ENCODE results near the gene ZMYM5.

Gene ZMYM5

GRCh38 chr13:19852766-19853165 lies 10.7 kb downstream of the ZMYM5 start:
- TF ChIP-seq, protein P1, sequence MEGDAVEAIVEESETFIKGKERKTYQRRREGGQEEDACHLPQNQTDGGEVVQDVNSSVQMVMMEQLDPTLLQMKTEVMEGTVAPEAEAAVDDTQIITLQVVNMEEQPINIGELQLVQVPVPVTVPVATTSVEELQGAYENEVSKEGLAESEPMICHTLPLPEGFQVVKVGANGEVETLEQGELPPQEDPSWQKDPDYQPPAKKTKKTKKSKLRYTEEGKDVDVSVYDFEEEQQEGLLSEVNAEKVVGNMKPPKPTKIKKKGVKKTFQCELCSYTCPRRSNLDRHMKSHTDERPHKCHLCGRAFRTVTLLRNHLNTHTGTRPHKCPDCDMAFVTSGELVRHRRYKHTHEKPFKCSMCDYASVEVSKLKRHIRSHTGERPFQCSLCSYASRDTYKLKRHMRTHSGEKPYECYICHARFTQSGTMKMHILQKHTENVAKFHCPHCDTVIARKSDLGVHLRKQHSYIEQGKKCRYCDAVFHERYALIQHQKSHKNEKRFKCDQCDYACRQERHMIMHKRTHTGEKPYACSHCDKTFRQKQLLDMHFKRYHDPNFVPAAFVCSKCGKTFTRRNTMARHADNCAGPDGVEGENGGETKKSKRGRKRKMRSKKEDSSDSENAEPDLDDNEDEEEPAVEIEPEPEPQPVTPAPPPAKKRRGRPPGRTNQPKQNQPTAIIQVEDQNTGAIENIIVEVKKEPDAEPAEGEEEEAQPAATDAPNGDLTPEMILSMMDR (IDR thresholded peaks at IDR 0.05; ENCODE audit: control insufficient read depth, extremely low read depth, insufficient read depth): no peak

GRCh38 chr13:19845758-19846157 lies 17.7 kb downstream of the ZMYM5 start:
- no peak for DNase-seq (ENCODE audit: low read depth)
- TF ChIP-seq, protein P1 (IDR thresholded peaks at IDR 0.05; ENCODE audit: control insufficient read depth, extremely low read depth, insufficient read depth): no peak
- H3K4me3 ChIP-seq (ENCODE audit: low read depth, low read length): no peak overlapping the region

More at GRCh38 chr13:19852766-19853165, 10.7 kb downstream of the ZMYM5 start:
- DNase-seq (ENCODE audit: low read depth): no peak
- no peak overlapping the region for H3K4me3 ChIP-seq (ENCODE audit: low read depth, low read length)

- no peak for DNase-seq (ENCODE audit: low read depth)
- no peak overlapping the region for H3K4me3 ChIP-seq (ENCODE audit: low read depth, low read length)
- TF ChIP-seq, protein P1 (IDR thresholded peaks at IDR 0.05; ENCODE audit: control insufficient read depth, extremely low read depth, insufficient read depth): no peak
Observed at GRCh38 chr13:19838865-19839275, 24.6 kb downstream of the ZMYM5 start.

DNA sequence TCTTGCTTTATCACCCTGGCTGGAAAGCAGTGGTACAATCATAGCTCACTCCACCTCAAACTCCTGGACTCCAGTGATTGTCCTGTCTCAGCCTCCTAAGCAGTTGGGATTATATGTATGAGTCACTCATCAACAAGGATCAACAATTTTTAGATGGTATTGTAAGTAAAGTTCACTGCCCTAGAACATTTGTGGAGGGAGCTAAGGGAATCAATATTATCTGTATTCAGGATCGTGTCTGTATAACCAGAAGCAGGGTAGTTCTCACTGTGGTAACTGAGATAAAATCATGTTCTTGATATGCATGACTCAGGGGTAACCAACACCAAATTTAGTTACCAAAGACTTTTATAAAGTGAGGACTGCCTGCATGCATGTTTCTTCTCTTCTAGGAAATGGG lies 27.0 kb downstream of the ZMYM5 start:
- TF ChIP-seq, protein P1 (IDR thresholded peaks at IDR 0.05; ENCODE audit: control insufficient read depth, extremely low read depth, insufficient read depth): no peak
- DNase-seq (ENCODE audit: low read depth): no peak
- H3K4me3 ChIP-seq (ENCODE audit: low read depth, low read length): no peak overlapping the region

DNA sequence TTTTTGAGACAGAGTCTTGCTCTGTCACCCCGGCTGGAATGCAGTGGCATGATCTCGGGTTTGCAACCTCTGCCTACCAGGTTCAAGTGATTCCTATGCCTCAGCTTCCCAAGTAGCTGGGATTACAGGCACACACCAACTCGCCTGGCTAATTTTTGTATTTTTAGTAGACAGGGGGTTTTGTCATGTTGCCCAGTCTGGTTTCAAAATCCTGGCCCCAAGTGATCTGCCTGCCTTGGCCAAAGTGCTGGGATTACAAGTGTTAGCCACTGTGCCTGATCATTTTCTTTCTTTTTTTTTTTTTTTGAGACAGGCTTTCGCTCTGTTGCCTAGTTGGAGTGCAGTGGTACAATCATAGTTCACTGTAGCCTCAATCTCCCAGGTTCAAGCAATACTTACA lies 28.7 kb downstream of the ZMYM5 start:
- no peak for DNase-seq (ENCODE audit: low read depth)
- no peak overlapping the region for H3K4me3 ChIP-seq (ENCODE audit: low read depth, low read length)
- TF ChIP-seq, protein P1 (IDR thresholded peaks at IDR 0.05; ENCODE audit: control insufficient read depth, extremely low read depth, insufficient read depth): no peak

GRCh38 chr13:19822673-19823072 lies 40.8 kb downstream of the ZMYM5 start:
- DNase-seq (ENCODE audit: low read depth): no peak
- H3K4me3 ChIP-seq (ENCODE audit: low read depth, low read length): no peak overlapping the region
- TF ChIP-seq, protein P1 (IDR thresholded peaks at IDR 0.05; ENCODE audit: control insufficient read depth, extremely low read depth, insufficient read depth): no peak

- no peak overlapping the region for H3K4me3 ChIP-seq (ENCODE audit: low read depth, low read length)
- TF ChIP-seq, protein P1 (IDR thresholded peaks at IDR 0.05; ENCODE audit: control insufficient read depth, extremely low read depth, insufficient read depth): no peak
- DNase-seq (ENCODE audit: low read depth): no peak
Observed at GRCh38 chr13:19818223-19818842, 45.1 kb downstream of the ZMYM5 start.
